GM12801 (cell line): ENCODE results near the gene PEAR1.

Experiments
- CTCF ChIP-seq: IDR thresholded peaks from one replicate; pipeline ENCODE4 v1.5.1; 2011; ENCODE audit warnings: control low read depth; ENCODE audit not compliant: insufficient read length; ENCODE audit errors: extremely low read depth

The PEAR1 gene

GRCh38 chr1:156856282-156856785 is 37.2 kb upstream of the PEAR1 start:
- no peak for TF ChIP-seq CTCF

- no peak for TF ChIP-seq CTCF
Measured at GRCh38 chr1:156857532-156857931, 36.0 kb upstream of the PEAR1 start.

GRCh38 chr1:156858555-156858956 is 35.0 kb upstream of the PEAR1 start:
- TF ChIP-seq CTCF: no peak

GRCh38 chr1:156858959-156859522 is 34.5 kb upstream of the PEAR1 start, which contains the start of gene INSRR:
INSRR (minus strand) TSS chr1:156859117; CDS start chr1:156858621, 496 bp downstream.
- no peak for TF ChIP-seq CTCF

- TF ChIP-seq CTCF: no peak
Measured at GRCh38 chr1:156859523-156860112, 33.9 kb upstream of the PEAR1 start.

- TF ChIP-seq CTCF: no peak
Measured at GRCh38 chr1:156860113-156860627, 33.3 kb upstream of the PEAR1 start.

- TF ChIP-seq CTCF: no peak
Measured at GRCh38 chr1:156860628-156861423, 32.7 kb upstream of the PEAR1 start, which contains the start of gene NTRK1. NTRK1 (plus strand) TSS chr1:156860865; CDS start chr1:156860935, 70 bp downstream.
